H1 (cell line): ENCODE measurements around the gene TYK2. TPM values are rescaled to one million over a fixed set of nuclear protein-coding genes. Genes with fewer than 3 reads are reported as not detected.

Source experiments
- CTCF ChIA-PET: fragments of 300-600 bp; sonication (Branson Sonifier 250); formaldehyde crosslinking; loops from one replicate; lab custom pipeline; 2021; ENCODE audit not compliant: partially characterized antibody; lab: Charles Lee
- POLR2A ChIA-PET: fragments of 300-600 bp; sonication (Branson Sonifier 250); formaldehyde crosslinking; loops from one replicate; lab custom pipeline; 2021; ENCODE audit warnings: inconsistent platforms; ENCODE audit not compliant: partially characterized antibody; lab: Charles Lee
- DNase-seq, 2 experiments: peaks; one replicate each; pipeline versions ENCODE4 v3.0.0 to v3.0.0-alpha.2; 2010 to 2022; ENCODE audit warnings: low spot score in 2 of 2, low read depth in 1 of 2, mixed read lengths in 1 of 2
- FAIRE-seq: peaks from 2 replicates; lab custom pipeline; 2011; peaks lifted over from hg19 to GRCh38; lab: Jason Lieb, UNC
- H2AFZ ChIP-seq: 2 replicates; pipeline ENCODE4 v1.8.1; 2012; ENCODE audit warnings: low read length, inconsistent platforms
- H2AK5ac ChIP-seq: 2 replicates; pipeline ENCODE4 v1.6.1; 2013; ENCODE audit warnings: low read depth, low read length
- H2BK120ac ChIP-seq: replicated peaks from 2 replicates; pipeline ENCODE3; 2013; ENCODE audit warnings: low read depth, low read length, inconsistent platforms
- H2BK12ac ChIP-seq: 2 replicates; pipeline ENCODE4 v1.6.1; 2013; ENCODE audit warnings: low read depth, low read length
- H2BK15ac ChIP-seq: 2 replicates; pipeline ENCODE4 v1.6.1; 2013; ENCODE audit warnings: low read length
- H2BK20ac ChIP-seq: 2 replicates; pipeline ENCODE4 v1.6.1; 2013; ENCODE audit warnings: low read length
- H2BK5ac ChIP-seq: 2 replicates; pipeline ENCODE4 v1.6.1; 2013; ENCODE audit warnings: low read depth, low read length
- H3K14ac ChIP-seq: 2 replicates; pipeline ENCODE4 v1.6.1; 2013; ENCODE audit warnings: inconsistent platforms; ENCODE audit not compliant: insufficient read length
- H3K18ac ChIP-seq: 2 replicates; pipeline ENCODE4 v1.6.1; 2013; ENCODE audit warnings: low read length; ENCODE audit errors: extremely low read depth
- H3K23ac ChIP-seq: 2 replicates; pipeline ENCODE4 v1.6.1; 2013; ENCODE audit warnings: inconsistent platforms; ENCODE audit not compliant: insufficient read length
- H3K23me2 ChIP-seq: 2 replicates; pipeline ENCODE4 v1.6.1; 2013; ENCODE audit warnings: low read depth, low read length
- H3K27ac ChIP-seq: 2 replicates; pipeline ENCODE4 v1.6.1; 2011; ENCODE audit warnings: low read depth, low read length, inconsistent platforms
- H3K27me3 ChIP-seq, 4 experiments: replicated peaks in 1 of 4; 1 replicate in 1 of 4; 2 replicates in 3 of 4; pipeline versions ENCODE4 v1.6.1 to v1.8.1; 2011 to 2013; ENCODE audit warnings: low read length in 3 of 4, mild to moderate bottlenecking in 3 of 4, inconsistent platforms in 2 of 4, mixed read lengths in 2 of 4, moderate library complexity in 1 of 4; ENCODE audit not compliant: control insufficient read depth in 3 of 4, insufficient read depth in 3 of 4; ENCODE audit errors: extremely low read depth in 1 of 4
- H3K36me3 ChIP-seq, 4 experiments: 2 replicates each; pipeline versions ENCODE4 v1.6.1 to v1.8.1; 2011 to 2013; ENCODE audit warnings: mild to moderate bottlenecking in 4 of 4, low read length in 3 of 4, moderate library complexity in 2 of 4, control low read depth in 1 of 4, inconsistent platforms in 1 of 4; ENCODE audit not compliant: insufficient read depth in 4 of 4, control insufficient read depth in 2 of 4
- H3K4ac ChIP-seq: replicated peaks from 2 replicates; pipeline ENCODE3; 2013; ENCODE audit warnings: low read length, low read depth, mixed read lengths, inconsistent platforms; ENCODE audit not compliant: insufficient read length
- H3K4me1 ChIP-seq, 4 experiments: replicated peaks in 1 of 4; 1 replicate in 1 of 4; 2 replicates in 3 of 4; pipeline versions ENCODE4 v1.6.1 to v1.8.1; 2011 to 2013; ENCODE audit warnings: low read length in 3 of 4, inconsistent platforms in 2 of 4, mixed read lengths in 1 of 4; ENCODE audit not compliant: insufficient read depth in 4 of 4, control insufficient read depth in 3 of 4
- H3K4me2 ChIP-seq, 2 experiments: 2 replicates each; pipeline versions ENCODE4 v1.6.1 to v1.8.1; 2011 to 2013; ENCODE audit warnings: low read depth in 2 of 2, low read length in 2 of 2, control low read depth in 1 of 2, inconsistent platforms in 1 of 2, mild to moderate bottlenecking in 1 of 2; ENCODE audit not compliant: insufficient read depth in 1 of 2
- H3K4me3 ChIP-seq, 4 experiments: fragments of 200-600, 300-600 bp in 1 of 4; sonication (generic), shearing (Covaris generic), sonication (Bioruptor Twin) in 1 of 4; 2 replicates each; pipeline versions ENCODE4 v1.5.1 to v1.8.1; 2011 to 2016; ENCODE audit warnings: low read length in 4 of 4, low read depth in 3 of 4, control low read depth in 2 of 4, inconsistent platforms in 2 of 4, mild to moderate bottlenecking in 2 of 4, mixed read lengths in 1 of 4, moderate library complexity in 1 of 4; ENCODE audit not compliant: insufficient read depth in 2 of 4; ENCODE audit errors: extremely low read depth in 1 of 4
- H3K56ac ChIP-seq: replicated peaks from 2 replicates; pipeline ENCODE3; 2013; ENCODE audit warnings: low read depth, mild to moderate bottlenecking, mixed read lengths, low read length, inconsistent platforms; ENCODE audit not compliant: insufficient read length
- H3K79me1 ChIP-seq: 2 replicates; pipeline ENCODE4 v1.6.1; 2013; ENCODE audit warnings: low read depth, low read length, control low read depth
- H3K79me2 ChIP-seq, 2 experiments: 2 replicates each; pipeline versions ENCODE4 v1.6.1 to v1.8.1; 2012 to 2013; ENCODE audit warnings: low read length in 2 of 2, mild to moderate bottlenecking in 2 of 2, inconsistent platforms in 1 of 2; ENCODE audit not compliant: insufficient read depth in 2 of 2, control insufficient read depth in 1 of 2
- H3K9ac ChIP-seq, 4 experiments: replicated peaks in 1 of 4; 1 replicate in 1 of 4; 2 replicates in 3 of 4; pipeline versions ENCODE4 v1.6.1 to v1.8.1; 2011 to 2013; ENCODE audit warnings: low read depth in 3 of 4, low read length in 3 of 4, control low read depth in 2 of 4, mild to moderate bottlenecking in 2 of 4, moderate library complexity in 2 of 4, inconsistent platforms in 1 of 4; ENCODE audit errors: extremely low read depth in 1 of 4
- H3K9me3 ChIP-seq, 2 experiments: 2 replicates each; pipeline versions ENCODE4 v1.6.1 to v1.8.1; 2012 to 2013; ENCODE audit warnings: mild to moderate bottlenecking in 2 of 2, moderate library complexity in 2 of 2, control low read depth in 1 of 2, inconsistent platforms in 1 of 2, low read depth in 1 of 2, low read length in 1 of 2, mixed read lengths in 1 of 2; ENCODE audit not compliant: insufficient read depth in 2 of 2
- H4K20me1 ChIP-seq, 2 experiments: replicated peaks in 1 of 2; 2 replicates each; pipeline versions ENCODE3 to v1.8.1; 2011 to 2013; ENCODE audit warnings: inconsistent platforms in 2 of 2, low read length in 2 of 2, mild to moderate bottlenecking in 1 of 2; ENCODE audit not compliant: insufficient read depth in 2 of 2, control insufficient read depth in 1 of 2
- H4K5ac ChIP-seq: 2 replicates; pipeline ENCODE4 v1.6.1; 2013; ENCODE audit warnings: low read length, low read depth, mixed read lengths, inconsistent platforms; ENCODE audit not compliant: insufficient read length
- H4K8ac ChIP-seq: 2 replicates; pipeline ENCODE4 v1.8.0; 2013; ENCODE audit warnings: mild to moderate bottlenecking, moderate library complexity, low read length, inconsistent platforms; ENCODE audit not compliant: insufficient read depth; ENCODE audit errors: extremely low read depth
- H4K91ac ChIP-seq: replicated peaks from 2 replicates; pipeline ENCODE3; 2013; ENCODE audit warnings: low read length, mixed read lengths, inconsistent platforms; ENCODE audit not compliant: insufficient read length
- ATF2 ChIP-seq: IDR thresholded peaks from 2 replicates; pipeline ENCODE4 v1.6.1; 2012; ENCODE audit warnings: low read length, inconsistent platforms
- CEBPB ChIP-seq: IDR thresholded peaks from 2 replicates; pipeline ENCODE4 v1.6.1; 2012; ENCODE audit warnings: low read depth, low read length
- CTCF ChIP-seq, 3 experiments: IDR thresholded peaks; 1 replicate in 2 of 3; 2 replicates in 1 of 3; pipeline versions ENCODE4 v1.5.1 to v1.6.1; 2011; ENCODE audit warnings: low read length in 3 of 3, mild to moderate bottlenecking in 3 of 3, inconsistent platforms in 2 of 3, low read depth in 1 of 3, moderate library complexity in 1 of 3; ENCODE audit not compliant: insufficient read depth in 1 of 3; ENCODE audit errors: control extremely low read depth in 1 of 3
- FOSL1 ChIP-seq: IDR thresholded peaks from 2 replicates; pipeline ENCODE4 v1.6.1; 2011; ENCODE audit warnings: mild to moderate bottlenecking, low read depth, low read length, moderate library complexity; ENCODE audit not compliant: insufficient read depth
- MAFK ChIP-seq: IDR thresholded peaks from 2 replicates; pipeline ENCODE4 v1.6.1; 2012; ENCODE audit warnings: low read depth, mild to moderate bottlenecking, improper control_type of control experiment, low read length
- POLR2AphosphoS5 ChIP-seq: IDR thresholded peaks from 2 replicates; pipeline ENCODE4 v1.6.1; 2011; ENCODE audit warnings: low read depth, low read length
- RAD21 ChIP-seq, 2 experiments: IDR thresholded peaks in 1 of 2; conservative IDR thresholded peaks in 1 of 2; 2 replicates each; pipeline ENCODE4 v1.6.1; 2011; ENCODE audit warnings: low read depth in 2 of 2, low read length in 2 of 2, improper control_type of control experiment in 1 of 2, inconsistent platforms in 1 of 2, mild to moderate bottlenecking in 1 of 2, moderate library complexity in 1 of 2
- WGBS, 2 experiments: shearing (Covaris generic) in 1 of 2; methylation state at CpG; one replicate each; pipeline versions ENCODE4 v1.1.6 to v1.1.7; 2013 to 2015; ENCODE audit warnings: low lambda C conversion rate in 2 of 2, mixed read lengths in 2 of 2, inconsistent platforms in 1 of 2, low coverage in 1 of 2, missing lambda C conversion rate in 1 of 2; ENCODE audit not compliant: insufficient replicate concordance in 2 of 2, insufficient coverage in 1 of 2, insufficient read length in 1 of 2; ENCODE audit errors: extremely low coverage in 1 of 2, missing lambda C conversion rate in 1 of 2; 5-methylcytosine and 5-hydroxymethylcytosine counted together
- polyA plus RNA-seq, 7 experiments: library from polyadenylated mRNA; depleted of rRNA in 3 of 7; stranded (reverse) in 5 of 7; unstranded in 2 of 7; fragments of >200 nt in 5 of 7; fragments of 200-250 nt in 2 of 7; gene quantifications; 1 replicate in 5 of 7; 2 replicates in 1 of 7; 4 replicates in 1 of 7; pipeline versions ENCODE4 v1.2.1 to v1.2.3, GENCODE V29; 2011 to 2013; ENCODE audit warnings: missing spikeins in 2 of 7, mixed read lengths in 2 of 7
- total RNA-seq: library from RNA; stranded (reverse); fragmentation: NEBNext Ultra II Directional; extraction: Animal tissue kit (Norgen Biotek cat#: 25700); gene quantifications from 2 replicates; pipeline ENCODE4 v1.2.1, GENCODE V29; 2021

TYK2 gene
- total and polyA plus RNA-seq, 2 of the 8 experiments (the other 6 are each of a cell fraction or from before 2014, with no cell fraction given): 32.1 to 40.8 TPM

- H3K14ac ChIP-seq: no peak overlapping the region
- H3K36me3 ChIP-seq: peaks cover 0 to 5% (median 2%) of the 10 kb centered on the region in 4 experiments; a peak in 2 of 8 replicates
- peak overlapping the region in 3 of 4 experiments; percentile 29 to 72 (median 66); a peak in 5 of 7 replicates for H3K9ac ChIP-seq
- peak overlapping the region; percentile 68 for H3K27ac ChIP-seq
- H3K18ac ChIP-seq: peak overlapping the region; percentile 88
- H4K8ac ChIP-seq: peak overlapping the region; percentile 90; the same call in 1 of the 2 replicates
- H3K4me2 ChIP-seq: peak overlapping the region; percentile 72 to 99
- H2BK20ac ChIP-seq: no peak overlapping the region
- peak overlapping the region; percentile 61 to 69 (median 64) for H3K4me3 ChIP-seq
- no peaks in the 10 kb centered on the region for H3K27me3 ChIP-seq
- 0 out of 2 replicates have a peak overlapping the region, but pooled peaks have one; percentile 68 for H2BK12ac ChIP-seq
- 7% methylated on average over 32 of the region's 32 CpGs; no CpG with 5 or more reads in 1 of the 2 experiments for WGBS, 2 experiments
- H3K9me3 ChIP-seq: no peaks in the 10 kb centered on the region
- no peak overlapping the region for H3K4ac ChIP-seq
- POLR2A ChIA-PET: interaction anchor here (0.6 to 2.2 kb wide), 11 partner anchors 9 to 262 kb away, joined by 3 to 15 read pairs (median 5); partner anchors contain the start of genes ICAM1, ICAM5, MRPL4 and RAVER1
- H3K23me2 ChIP-seq: peaks cover 18% of the 10 kb centered on the region
- peak overlapping the region; percentile 95; the same call in 1 of the 2 replicates for H2BK5ac ChIP-seq
- peak overlapping the region; percentile 80 for H4K91ac ChIP-seq
- no peak overlapping the region for H2BK120ac ChIP-seq
- H3K56ac ChIP-seq: peak overlapping the region; percentile 88
- no peaks in the 10 kb centered on the region for H4K20me1 ChIP-seq
- H2BK15ac ChIP-seq: peak overlapping the region; percentile 72; the same call in 1 of the 2 replicates
- CTCF ChIA-PET: interaction anchor here (0.8 to 3.2 kb wide), 10 partner anchors 10 to 95 kb away, joined by 3 to 11 read pairs (median 4); partner anchors contain the start of genes ICAM5 and RAVER1
- H4K5ac ChIP-seq: peak overlapping the region; percentile 88
- FAIRE-seq (peak; percentile 94), DNase-seq (peak; percentile 91 to 99)
- H2AFZ ChIP-seq: no peak overlapping the region
- no peak overlapping the region for H2AK5ac ChIP-seq
- H3K23ac ChIP-seq: no peak overlapping the region
- H3K79me2 ChIP-seq: no peaks in the 10 kb centered on the region
- peaks cover 0 to 11% (median 8%) of the 10 kb centered on the region in 4 experiments; a peak in 5 of 7 replicates for H3K4me1 ChIP-seq
- H3K79me1 ChIP-seq: no peaks in the 10 kb centered on the region
- TF ChIP-seq ATF2: no peak
- no peak for TF ChIP-seq MAFK
- TF ChIP-seq CEBPB: no peak
- TF ChIP-seq POLR2AphosphoS5: peak; percentile 82
- TF ChIP-seq CTCF (IDR thresholded peaks at IDR 0.05; ENCODE audit: control extremely low read depth in 1 of 3, insufficient read depth in 1 of 3, low read depth in 1 of 3, low read length in 3 of 3): peak in 1 of 3 experiments; percentile 2; a peak in 1 of 4 replicates
- no peak for TF ChIP-seq FOSL1
- TF ChIP-seq RAD21 (IDR thresholded peaks at IDR 0.05 in 1 of 2, conservative IDR thresholded peaks at IDR 0.05 in 1 of 2; ENCODE audit: low read depth in 2 of 2, low read length in 2 of 2): no peak
Measured at GRCh38 chr19:10353793-10354391, 26.5 kb downstream of the TYK2 start.
